K562 (cell line): ENCODE measurements around the gene ACTN1. TPM values are rescaled to one million over a fixed set of nuclear protein-coding genes. Genes with fewer than 3 reads are reported as not detected.

Experiments used
- ARHGAP35 ChIP-seq: fragments of 450-650 bp; IDR thresholded peaks from 2 replicates; pipeline ENCODE4 v1.6.1; 2018; ENCODE audit not compliant: partially characterized antibody
- ATF7 ChIP-seq: fragments of 450-650 bp; IDR thresholded peaks from 2 replicates; pipeline ENCODE4 v1.7.1; 2014; ENCODE audit warnings: mild to moderate bottlenecking, moderate library complexity
- BCL6 ChIP-seq: fragments of 250-450 bp; sonication (Bioruptor Pico); IDR thresholded peaks from 2 replicates; pipeline ENCODE4 v1.4.0; 2020
- CCAR2 ChIP-seq: fragments of 200-400 bp; formaldehyde crosslinking; IDR thresholded peaks from 2 replicates; pipeline ENCODE4 v1.6.1; 2017; ENCODE audit warnings: mild to moderate bottlenecking, low read depth, low read length
- CREB3 ChIP-seq: fragments of 450-650 bp; conservative IDR thresholded peaks from 2 replicates; pipeline ENCODE4 v1.6.1; 2016; ENCODE audit warnings: missing genetic modification characterization, low read depth, mild to moderate bottlenecking, missing compliant biosample characterization, moderate library complexity
- HOMEZ ChIP-seq: fragments of 250-450 bp; sonication (Bioruptor Pico); IDR thresholded peaks from 2 replicates; pipeline ENCODE4 v1.4.0; 2020; ENCODE audit warnings: mild to moderate bottlenecking, moderate library complexity
- MAX ChIP-seq: sonication (generic); formaldehyde crosslinking; IDR thresholded peaks from 2 replicates; pipeline ENCODE4 v1.9.0; 2022; ENCODE audit warnings: mild to moderate bottlenecking, missing genetic modification reagents
- MBD1 ChIP-seq: fragments of 250-450 bp; sonication (Bioruptor Pico); IDR thresholded peaks from 2 replicates; pipeline ENCODE4 v1.8.0; 2022; ENCODE audit warnings: inconsistent platforms
- MYNN ChIP-seq, 2 experiments: sonication (generic); formaldehyde crosslinking in 1 of 2; IDR thresholded peaks; 2 replicates each; pipeline versions ENCODE4 v1.5.0 to v1.6.1; 2016 to 2020; ENCODE audit warnings: antibody characterized with exemption in 1 of 2, missing genetic modification reagents in 1 of 2
- NR0B1 ChIP-seq: fragments of 450-650 bp; IDR thresholded peaks from one replicate; pipeline ENCODE4 v1.6.1; 2018; ENCODE audit warnings: mild to moderate bottlenecking, moderate library complexity; ENCODE audit not compliant: partially characterized antibody
- RBM14 ChIP-seq: fragments of 200-400 bp; formaldehyde crosslinking; IDR thresholded peaks from 2 replicates; pipeline ENCODE4 v1.6.1; 2018; ENCODE audit warnings: low read depth, mild to moderate bottlenecking, low read length, moderate library complexity, borderline replicate concordance; ENCODE audit not compliant: insufficient read depth
- SNRNP70 ChIP-seq: fragments of 200-400 bp; formaldehyde crosslinking; optimal IDR thresholded peaks from 2 replicates; pipeline ENCODE3; 2017; ENCODE audit warnings: low read depth, low read length
- SREBF2 ChIP-seq: sonication (generic); formaldehyde crosslinking; IDR thresholded peaks from 2 replicates; pipeline ENCODE4 v1.4.0; 2020; ENCODE audit warnings: mild to moderate bottlenecking, missing genetic modification reagents
- SRF ChIP-seq, 2 experiments: fragments of 250-450, 450-650 bp in 1 of 2; sonication (Bioruptor Pico) in 1 of 2; sonication (generic) in 1 of 2; formaldehyde crosslinking; IDR thresholded peaks; 2 replicates each; pipeline versions ENCODE4 v1.5.0 to v1.5.1; 2020 to 2022; ENCODE audit warnings: mild to moderate bottlenecking in 1 of 2, missing genetic modification reagents in 1 of 2
- ZBTB5 ChIP-seq: fragments of 450-650 bp; IDR thresholded peaks from 2 replicates; pipeline ENCODE4 v1.6.1; 2017; ENCODE audit warnings: antibody characterized with exemption
- ZFP30 ChIP-seq: fragments of 250-450 bp; sonication (Bioruptor Pico); IDR thresholded peaks from 2 replicates; pipeline ENCODE4 v1.8.0; 2022; ENCODE audit warnings: moderate library complexity, mild to moderate bottlenecking, inconsistent platforms, borderline replicate concordance
- ZNF165 ChIP-seq: fragments of 250-450 bp; sonication (Bioruptor Pico); IDR thresholded peaks from 2 replicates; pipeline ENCODE4 v1.4.0; 2020; ENCODE audit warnings: borderline replicate concordance
- ZNF384 ChIP-seq: IDR thresholded peaks from 2 replicates; pipeline ENCODE4 v1.6.1; 2012; ENCODE audit warnings: low read depth, low read length, improper control_type of control experiment
- ZNF444 ChIP-seq: fragments of 250-450 bp; sonication (Bioruptor Pico); IDR thresholded peaks from 2 replicates; pipeline ENCODE4 v1.4.0; 2020; ENCODE audit warnings: mild to moderate bottlenecking, moderate library complexity
- polyA plus RNA-seq, 8 experiments: library from polyadenylated mRNA; depleted of rRNA in 4 of 8; stranded (reverse) in 5 of 8; unstranded in 3 of 8; fragments of >200 nt; fragmentation: Nextera tagmentation in 2 of 8; fragmentation: Illumina TruSeq in 1 of 8; extraction: Ambion mirVana in 2 of 8; extraction: Trizol in 1 of 8; gene quantifications; 2 replicates each; pipeline versions ENCODE4 v1.2.1 to v1.2.3, GENCODE V29; 2011 to 2014; ENCODE audit warnings: inconsistent platforms in 1 of 8, missing spikeins in 1 of 8
- total RNA-seq, 7 experiments: library from RNA; depleted of rRNA in 6 of 7; stranded (reverse); fragments of >200 nt in 6 of 7; fragmentation: Illumina TruSeq in 2 of 7; extraction: Trizol in 2 of 7; gene quantifications; 2 replicates each; pipeline versions ENCODE4 v1.2.1 to v1.2.3, GENCODE V29; 2011 to 2021; ENCODE audit warnings: low replicate concordance in 1 of 7

The ACTN1 gene
- total and polyA plus RNA-seq, 9 of the 15 experiments (the other 6 are each of a cell fraction or from before 2014, with no cell fraction given) = 2.2 to 67.7 (median 34.5) TPM

GRCh38 chr14:68824517-68825347 is 154.4 kb downstream of the ACTN1 start (continued):
- no peak for TF ChIP-seq ZBTB5
- TF ChIP-seq NR0B1 = no peak
- TF ChIP-seq CREB3 = no peak
- TF ChIP-seq SNRNP70 = no peak
- no peak for TF ChIP-seq ZNF165 (CRISPR knock-in tag)
- no peak for TF ChIP-seq SRF (CRISPR knock-in tag; IDR thresholded peaks at IDR 0.05)
- TF ChIP-seq RBM14 = no peak
- 0 out of 2 replicates have a peak, but pooled peaks have one; percentile 39 for TF ChIP-seq ATF7
- no peak for TF ChIP-seq CCAR2
- TF ChIP-seq HOMEZ (CRISPR knock-in tag) = no peak
- no peak for TF ChIP-seq MBD1 (CRISPR knock-in tag)
- TF ChIP-seq ZNF384 = no peak
- no peak for TF ChIP-seq ZFP30 (CRISPR knock-in tag)
- TF ChIP-seq SREBF2 (CRISPR knock-in tag) = no peak
- no peak for TF ChIP-seq ZNF444 (CRISPR knock-in tag)
- TF ChIP-seq BCL6 (CRISPR knock-in tag) = no peak
- TF ChIP-seq ARHGAP35 = no peak
- 0 out of 2 replicates have a peak, but pooled peaks have one; percentile 53 for TF ChIP-seq MYNN (IDR thresholded peaks at IDR 0.05)
- TF ChIP-seq MYNN (CRISPR knock-in tag; IDR thresholded peaks at IDR 0.05) = no peak
- no peak for TF ChIP-seq MAX (CRISPR knock-in tag)
